HG03066 (cell line): ENCODE results near the gene TAS2R3.

Source experiments
- ATAC-seq: cut with Tn5 transposase; IDR thresholded peaks from one replicate; pipeline ENCODE4 v1.9.1; 2021; ENCODE audit warnings: low read depth; ENCODE audit not compliant: unreplicated experiment

Gene TAS2R3

GRCh38 chr7:141785706-141786552 lies 22.0 kb downstream of the TAS2R3 start:
- no peak for ATAC-seq

- ATAC-seq, result no peak
Measured at GRCh38 chr7:141788296-141788695, 24.4 kb downstream of the TAS2R3 start.

- ATAC-seq, result no peak
Measured at GRCh38 chr7:141789917-141790316, 26.0 kb downstream of the TAS2R3 start, which contains the start of gene TAS2R5. Gene TAS2R5, plus strand, starts transcription at chr7:141790217. Its CDS starts 145 bp downstream, at chr7:141790362.

GRCh38 chr7:141792526-141792925 lies 28.6 kb downstream of the TAS2R3 start:
- no peak for ATAC-seq
